ENCODE measurements around the gene POLD2.
A peak's percentile ranks its signal among the peaks of the same experiment; 100 is the strongest.

Gene POLD2

GRCh38 chr7:44079331-44080021 lies 43.9 kb downstream of the POLD2 start:
- no peak for DNase-seq

GRCh38 chr7:44078521-44078920 lies 44.8 kb downstream of the POLD2 start:
- no peak for DNase-seq

DNA sequence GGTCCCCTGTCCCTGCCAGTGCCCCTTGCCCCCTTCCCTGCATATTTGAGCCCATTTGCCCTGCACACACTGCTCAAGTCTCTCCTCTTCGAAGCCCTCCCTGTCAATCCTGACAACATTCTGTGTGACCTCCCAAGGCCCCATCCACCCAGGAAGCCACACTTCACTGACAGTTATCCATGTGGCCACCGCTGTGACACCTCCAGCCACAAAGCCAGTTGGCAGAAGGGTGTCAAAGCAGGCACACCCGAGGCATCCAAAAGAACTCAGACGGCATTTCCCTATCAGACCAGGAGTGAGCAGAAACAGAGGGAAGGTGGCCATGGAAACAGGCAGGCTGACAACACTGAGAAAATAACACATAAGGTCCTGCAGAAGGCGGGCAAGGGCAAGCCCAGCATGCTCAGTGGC lies 45.7 kb downstream of the POLD2 start:
- no peak for DNase-seq

- DNase-seq, result no peak
Observed at GRCh38 chr7:44077061-44077460, 46.3 kb downstream of the POLD2 start.

DNA sequence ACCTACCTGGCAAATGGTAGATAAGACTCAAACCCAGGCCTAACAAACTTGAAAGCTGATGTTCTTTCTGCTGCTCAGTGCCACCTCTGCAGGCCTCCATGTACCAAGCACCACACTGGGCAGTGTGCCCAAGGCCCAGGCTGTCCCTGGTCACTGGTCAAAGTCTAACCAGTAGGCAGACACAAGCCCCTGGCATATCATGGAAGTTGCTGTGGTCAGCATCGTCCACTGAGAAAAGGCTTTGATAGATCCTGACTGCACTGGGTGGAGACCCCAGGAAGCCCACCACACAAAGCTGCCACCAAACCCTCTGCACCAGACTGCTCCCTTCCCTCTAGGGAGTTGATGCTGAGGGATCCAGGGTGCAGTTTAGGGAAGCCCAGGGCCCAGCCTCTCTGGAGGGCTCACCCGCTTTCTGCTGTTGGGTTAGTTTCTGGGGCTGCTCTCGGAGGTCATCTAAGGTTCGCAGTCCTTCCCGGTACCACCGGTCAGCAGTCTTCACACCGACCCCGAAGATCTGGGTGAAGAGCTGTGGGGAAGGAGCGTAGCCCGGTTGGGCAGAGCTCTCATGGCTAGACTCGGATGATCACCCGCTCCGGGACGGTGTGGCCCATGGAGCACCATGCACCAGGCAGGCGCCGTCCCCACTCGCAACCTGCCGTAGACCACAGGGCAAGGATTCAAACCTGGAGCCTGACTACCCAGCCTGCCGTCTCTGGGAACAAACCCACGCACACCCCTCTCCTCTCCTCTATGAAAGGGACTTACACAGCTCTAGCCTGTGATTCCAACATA lies 47.0 kb downstream of the POLD2 start:
- no peak for DNase-seq

GRCh38 chr7:44075296-44076075 lies 47.9 kb downstream of the POLD2 start:
- DNase-seq, result no peak

GRCh38 chr7:44074349-44074695 lies 49.0 kb downstream of the POLD2 start:
- no peak for DNase-seq

- DNase-seq, result peak; percentile 61 to 76
Observed at GRCh38 chr7:44073664-44074348, 49.5 kb downstream of the POLD2 start.

DNA sequence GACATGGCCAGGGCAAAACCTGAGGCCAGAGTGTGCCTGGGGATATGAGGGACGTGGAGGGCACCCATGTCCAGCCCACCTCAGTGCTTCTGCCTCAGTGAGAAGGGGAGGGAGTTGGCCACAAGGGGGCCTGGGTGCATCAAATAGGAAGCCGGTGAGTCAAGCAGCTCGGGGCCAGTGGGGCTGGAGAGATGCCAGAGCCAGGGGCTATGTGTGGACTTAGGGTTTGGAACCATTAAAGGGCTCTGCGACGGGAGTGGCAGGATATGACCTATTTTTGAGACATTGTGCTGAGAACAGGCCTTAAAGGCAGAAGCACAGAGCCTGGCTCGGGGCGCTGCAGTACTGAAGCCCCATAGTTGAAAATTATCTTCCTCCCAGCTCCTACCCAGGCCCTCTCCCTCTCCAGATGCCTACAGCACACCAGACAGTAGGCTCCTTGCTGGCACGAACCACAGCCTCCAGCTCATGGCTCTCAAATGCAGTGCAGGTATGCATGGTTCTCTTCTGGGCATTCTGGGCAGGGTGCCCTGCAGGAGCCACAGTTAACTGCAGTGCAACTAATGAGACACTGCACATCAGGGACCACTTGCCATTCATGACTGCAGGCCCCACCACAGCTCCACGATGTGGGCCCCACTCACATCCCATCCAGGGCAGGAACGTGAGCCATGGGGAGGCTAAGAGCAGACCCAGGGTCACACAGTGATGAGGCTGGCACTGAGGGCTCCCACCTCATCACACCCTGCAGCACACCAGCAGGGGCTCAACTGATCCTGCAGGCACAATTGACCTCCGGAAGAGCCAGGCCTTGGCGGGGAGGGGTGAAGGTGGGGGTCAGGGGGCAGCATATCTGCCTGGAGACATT lies 50.8 kb downstream of the POLD2 start:
- peak; percentile 62 to 70 for DNase-seq

DNA sequence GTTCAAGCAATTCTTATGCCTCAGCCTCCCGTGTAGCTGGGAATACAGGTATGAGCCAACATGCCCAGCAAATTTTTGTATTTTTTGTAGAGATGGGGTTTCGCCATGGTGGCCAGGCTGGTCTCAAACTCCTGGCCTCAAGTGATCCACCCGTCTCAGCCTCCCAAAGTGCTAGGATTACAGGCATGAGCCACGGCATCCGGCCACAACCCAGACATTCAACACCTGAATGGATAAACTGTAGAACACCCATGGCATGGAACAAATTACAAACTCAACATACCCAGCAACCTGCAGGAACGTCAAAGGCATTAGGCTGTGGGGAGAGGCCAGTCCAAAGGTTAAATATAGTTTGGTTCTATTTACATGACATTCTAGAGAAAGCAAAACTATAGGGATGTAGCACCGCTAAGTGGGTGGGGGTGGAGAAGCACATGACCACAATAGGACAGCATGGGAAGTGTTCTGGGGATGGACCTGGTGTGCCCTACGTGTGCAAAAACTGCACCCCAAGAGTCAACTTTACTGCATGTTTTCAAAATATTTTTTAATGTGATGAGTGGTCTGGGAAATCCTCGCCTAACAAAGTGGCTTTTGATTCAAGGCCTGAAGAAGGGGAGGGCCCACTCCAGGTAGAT lies 51.5 kb downstream of the POLD2 start:
- no peak for DNase-seq

DNA sequence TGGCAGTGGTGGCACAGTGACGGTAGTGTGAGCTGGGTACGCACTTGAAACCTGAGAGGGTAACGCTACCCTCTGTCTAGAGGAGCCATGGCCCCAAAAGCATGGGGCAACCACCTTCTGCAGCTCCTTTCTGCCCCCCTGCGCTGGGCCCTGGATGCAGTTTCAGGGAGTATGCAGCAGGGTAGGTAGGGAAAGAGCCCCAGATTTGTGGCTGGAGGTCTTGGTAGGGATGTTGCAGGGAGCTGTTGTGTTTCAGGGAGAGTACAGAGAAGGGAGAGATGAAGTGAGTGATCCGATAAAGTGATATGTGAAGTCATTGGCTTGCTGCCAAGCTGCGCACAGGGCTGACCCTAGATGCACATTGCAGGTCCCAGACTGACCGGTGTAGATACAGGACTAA lies 55.3 kb downstream of the POLD2 start:
- DNase-seq, result no peak

DNA sequence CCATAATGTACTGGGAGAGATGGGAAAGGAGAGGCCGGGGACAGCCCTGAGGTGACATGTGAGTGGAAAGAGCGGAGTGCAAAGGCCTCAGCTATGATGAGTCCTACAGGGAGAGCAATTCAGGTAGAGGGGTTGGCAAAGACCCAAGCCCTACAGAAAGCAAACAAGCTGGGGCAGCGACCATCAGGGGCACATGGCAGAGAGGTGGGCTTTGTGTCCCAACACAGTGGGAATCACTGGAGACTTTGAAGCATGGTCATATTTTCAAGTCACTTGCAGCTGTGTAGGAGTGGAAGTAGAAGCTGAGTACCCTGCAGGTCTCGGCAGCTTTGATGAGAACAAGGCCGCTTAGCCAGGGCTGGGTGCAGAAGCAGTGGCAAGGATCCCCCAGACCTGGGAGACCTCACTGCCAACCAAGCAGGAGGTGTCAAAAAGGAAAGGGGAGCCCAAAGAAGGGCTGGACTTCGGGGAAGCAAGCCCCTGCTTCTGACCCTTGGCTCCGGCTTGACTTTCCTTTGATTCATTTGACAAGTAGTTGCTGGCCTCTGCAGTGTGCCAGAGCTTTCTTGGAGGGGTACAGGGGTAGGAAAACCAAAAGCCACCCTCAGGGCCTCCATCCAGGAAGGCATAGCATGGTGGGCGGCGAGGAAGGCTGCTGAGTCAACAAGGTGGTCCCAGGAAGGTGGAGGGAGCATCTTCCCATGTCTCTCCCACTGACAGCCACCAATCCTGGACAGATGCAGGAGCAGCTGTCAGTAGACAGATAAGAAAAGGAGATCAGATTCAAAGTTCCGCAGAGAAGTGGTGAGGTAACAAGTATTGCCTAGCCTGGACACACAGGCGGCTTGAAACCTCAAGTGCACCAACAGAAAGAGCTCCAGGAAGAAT lies 56.0 kb downstream of the POLD2 start:
- DNase-seq, result no peak

DNA sequence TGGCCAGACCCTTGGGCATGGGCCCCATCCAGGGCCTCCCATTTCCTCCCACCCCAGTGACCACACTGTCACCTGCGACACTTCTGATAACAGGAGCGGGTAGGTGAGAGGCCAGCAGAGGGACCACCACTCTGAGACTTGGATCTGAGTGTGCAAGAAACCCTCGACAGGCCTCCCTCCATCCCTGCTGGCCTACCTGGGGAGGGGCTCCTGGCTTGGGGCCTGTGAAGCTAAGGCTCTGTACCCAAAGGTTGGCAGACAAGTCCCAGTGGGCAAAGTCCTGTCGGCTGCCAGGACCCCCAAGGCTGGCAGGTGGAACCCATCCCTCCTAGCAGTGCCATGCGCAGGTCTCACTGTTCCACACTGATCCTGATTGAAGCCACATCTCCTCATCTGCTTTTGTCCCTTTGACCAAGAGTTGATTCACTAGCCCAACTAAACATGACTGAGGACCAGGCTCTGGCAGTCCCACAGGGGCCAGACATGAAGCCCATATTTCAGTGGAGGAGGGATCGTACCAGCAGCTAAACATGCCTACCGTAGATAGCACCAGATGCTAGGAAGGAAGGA lies 56.8 kb downstream of the POLD2 start:
- DNase-seq, result no peak

DNA sequence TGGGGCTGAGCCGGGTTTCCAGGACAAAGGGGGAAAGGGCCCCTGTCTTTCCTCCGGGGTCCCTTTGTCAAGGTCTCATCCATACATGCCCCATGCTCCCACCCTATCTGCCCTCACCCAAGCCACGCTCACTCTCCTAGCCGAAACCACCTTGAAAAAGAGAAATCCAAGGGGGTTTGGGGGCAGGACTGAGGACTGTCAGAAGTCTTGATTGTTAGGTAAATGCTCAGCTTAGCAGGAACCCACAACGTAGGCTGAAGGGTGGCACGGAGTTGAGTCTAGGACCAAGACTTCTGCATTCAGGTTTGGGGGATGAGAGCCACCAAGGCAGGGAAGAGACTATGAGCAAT lies 57.3 kb downstream of the POLD2 start:
- no peak for DNase-seq

DNA sequence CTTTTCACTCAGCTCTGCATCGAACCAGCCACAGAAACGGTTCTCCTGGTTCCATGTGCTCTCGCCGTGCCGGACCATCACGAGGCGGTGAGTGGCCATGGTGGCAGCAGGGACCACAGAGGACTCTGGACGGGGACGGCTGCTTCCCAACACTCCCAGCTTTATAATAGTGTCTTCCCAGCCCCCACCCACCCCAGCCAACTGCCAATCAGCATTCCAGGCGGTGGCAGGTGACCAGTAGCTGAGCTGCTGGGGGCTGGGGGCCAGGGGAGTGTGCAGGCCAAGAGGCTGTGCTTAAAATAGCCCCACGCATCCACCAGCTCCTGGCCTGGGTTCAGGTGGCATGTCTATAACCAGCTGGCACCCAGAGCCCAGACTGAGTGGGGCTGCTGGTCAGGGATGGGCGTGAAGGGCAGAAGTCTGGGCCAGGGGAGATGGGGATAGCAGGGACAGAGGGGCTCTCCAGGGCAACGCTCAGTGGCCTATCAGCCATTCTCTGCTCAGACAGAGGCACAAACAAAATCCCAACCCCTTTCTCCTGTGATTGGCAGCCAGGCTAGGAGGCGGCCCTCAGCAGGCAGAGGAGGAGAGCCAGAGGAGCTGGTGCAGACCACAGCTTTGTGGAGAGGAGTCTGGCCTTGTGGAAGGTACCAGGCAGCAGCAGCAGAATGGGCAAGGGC lies 57.8 kb downstream of the POLD2 start, which contains the start of gene PGAM2:
Gene PGAM2, minus strand, starts transcription at position 137 of the 680 bp plus-strand sequence. Its CDS starts 38 bp downstream, at position 99.
- peak in 1 of 2 experiments; percentile 48 for DNase-seq

DNA sequence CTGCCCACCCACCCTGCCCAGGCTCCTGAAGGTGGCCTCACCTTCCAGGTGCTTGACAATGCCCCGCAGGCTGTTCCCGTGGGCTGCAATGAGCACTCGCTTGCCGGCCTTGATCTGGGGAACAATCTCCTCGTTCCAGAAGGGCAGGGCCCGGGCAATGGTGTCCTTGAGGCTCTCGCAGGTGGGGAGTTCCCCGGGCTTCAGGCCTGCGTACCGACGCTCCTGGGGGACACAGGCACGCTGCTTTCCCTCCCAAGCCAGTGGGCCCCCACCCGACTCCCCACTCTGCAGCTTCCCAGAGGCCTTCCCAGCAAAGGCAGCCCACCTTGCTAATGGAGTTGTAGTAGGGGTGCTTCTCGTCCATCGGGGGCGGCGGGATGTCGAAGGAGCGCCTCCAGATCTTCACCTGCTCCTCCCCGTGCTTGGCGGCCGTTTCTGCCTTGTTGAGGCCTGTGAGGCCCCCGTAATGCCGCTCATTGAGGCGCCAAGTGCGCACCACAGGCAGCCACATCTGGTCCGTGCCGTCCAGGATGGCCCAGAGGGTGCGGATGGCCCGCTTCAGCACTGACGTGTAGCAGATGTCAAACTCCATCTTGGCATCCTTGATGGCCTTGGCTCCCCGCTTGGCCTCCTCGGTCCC lies 58.4 kb downstream of the POLD2 start:
- DNase-seq, result no peak

All from activated T-cell treated with anti-CD3 and anti-CD28 coated beads, Interleukin-2, amount 50 U/mL, for 48 hours (primary cell).